ENCODE measurements around the gene RFX1.

DNA sequence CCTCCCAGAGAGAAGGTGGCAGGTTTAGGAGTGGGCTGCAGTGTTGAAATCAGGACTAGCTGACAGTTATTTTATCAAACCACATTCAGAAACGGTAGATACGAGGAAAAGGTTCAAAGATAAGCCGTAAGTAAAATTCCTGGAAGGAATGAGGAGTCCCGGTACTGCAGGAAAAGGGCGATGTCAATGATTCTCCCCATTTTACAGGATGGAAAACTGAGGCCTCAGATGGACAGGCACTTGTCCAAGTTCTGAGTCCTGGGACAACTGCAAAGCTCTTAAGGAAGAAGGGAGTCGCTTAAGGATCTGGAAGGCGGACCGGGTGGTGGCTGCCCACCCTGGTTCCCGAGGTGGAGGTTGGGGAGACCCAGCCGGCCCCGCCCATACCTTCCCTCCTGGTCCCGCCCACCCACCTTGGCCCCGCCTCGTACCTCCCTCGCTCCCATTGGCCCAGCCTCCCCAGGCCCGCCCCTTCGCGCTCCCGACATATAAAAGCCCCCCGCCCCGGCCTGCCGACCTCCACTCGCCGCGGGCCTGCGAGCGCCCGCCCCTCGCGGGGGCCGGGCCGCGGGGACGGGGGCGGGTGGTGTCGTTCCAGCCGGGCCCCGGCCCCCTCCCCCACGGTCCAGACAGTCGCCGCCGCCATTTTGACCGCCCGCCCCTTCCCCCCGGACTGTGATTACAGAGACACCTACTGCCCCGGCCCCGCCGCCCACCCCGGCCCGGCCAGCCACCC, 603 bp downstream of the RFX1 start:
- TF ChIP-seq, protein P1, sequence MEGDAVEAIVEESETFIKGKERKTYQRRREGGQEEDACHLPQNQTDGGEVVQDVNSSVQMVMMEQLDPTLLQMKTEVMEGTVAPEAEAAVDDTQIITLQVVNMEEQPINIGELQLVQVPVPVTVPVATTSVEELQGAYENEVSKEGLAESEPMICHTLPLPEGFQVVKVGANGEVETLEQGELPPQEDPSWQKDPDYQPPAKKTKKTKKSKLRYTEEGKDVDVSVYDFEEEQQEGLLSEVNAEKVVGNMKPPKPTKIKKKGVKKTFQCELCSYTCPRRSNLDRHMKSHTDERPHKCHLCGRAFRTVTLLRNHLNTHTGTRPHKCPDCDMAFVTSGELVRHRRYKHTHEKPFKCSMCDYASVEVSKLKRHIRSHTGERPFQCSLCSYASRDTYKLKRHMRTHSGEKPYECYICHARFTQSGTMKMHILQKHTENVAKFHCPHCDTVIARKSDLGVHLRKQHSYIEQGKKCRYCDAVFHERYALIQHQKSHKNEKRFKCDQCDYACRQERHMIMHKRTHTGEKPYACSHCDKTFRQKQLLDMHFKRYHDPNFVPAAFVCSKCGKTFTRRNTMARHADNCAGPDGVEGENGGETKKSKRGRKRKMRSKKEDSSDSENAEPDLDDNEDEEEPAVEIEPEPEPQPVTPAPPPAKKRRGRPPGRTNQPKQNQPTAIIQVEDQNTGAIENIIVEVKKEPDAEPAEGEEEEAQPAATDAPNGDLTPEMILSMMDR (IDR thresholded peaks at IDR 0.05), result no peak
- TF ChIP-seq, protein P2, sequence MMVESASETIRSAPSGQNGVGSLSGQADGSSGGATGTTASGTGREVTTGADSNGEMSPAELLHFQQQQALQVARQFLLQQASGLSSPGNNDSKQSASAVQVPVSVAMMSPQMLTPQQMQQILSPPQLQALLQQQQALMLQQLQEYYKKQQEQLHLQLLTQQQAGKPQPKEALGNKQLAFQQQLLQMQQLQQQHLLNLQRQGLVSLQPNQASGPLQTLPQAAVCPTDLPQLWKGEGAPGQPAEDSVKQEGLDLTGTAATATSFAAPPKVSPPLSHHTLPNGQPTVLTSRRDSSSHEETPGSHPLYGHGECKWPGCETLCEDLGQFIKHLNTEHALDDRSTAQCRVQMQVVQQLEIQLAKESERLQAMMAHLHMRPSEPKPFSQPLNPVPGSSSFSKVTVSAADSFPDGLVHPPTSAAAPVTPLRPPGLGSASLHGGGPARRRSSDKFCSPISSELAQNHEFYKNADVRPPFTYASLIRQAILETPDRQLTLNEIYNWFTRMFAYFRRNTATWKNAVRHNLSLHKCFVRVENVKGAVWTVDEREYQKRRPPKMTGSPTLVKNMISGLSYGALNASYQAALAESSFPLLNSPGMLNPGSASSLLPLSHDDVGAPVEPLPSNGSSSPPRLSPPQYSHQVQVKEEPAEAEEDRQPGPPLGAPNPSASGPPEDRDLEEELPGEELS (CRISPR knock-in tag; IDR thresholded peaks at IDR 0.05), result no peak
- TF ChIP-seq, protein P3, sequence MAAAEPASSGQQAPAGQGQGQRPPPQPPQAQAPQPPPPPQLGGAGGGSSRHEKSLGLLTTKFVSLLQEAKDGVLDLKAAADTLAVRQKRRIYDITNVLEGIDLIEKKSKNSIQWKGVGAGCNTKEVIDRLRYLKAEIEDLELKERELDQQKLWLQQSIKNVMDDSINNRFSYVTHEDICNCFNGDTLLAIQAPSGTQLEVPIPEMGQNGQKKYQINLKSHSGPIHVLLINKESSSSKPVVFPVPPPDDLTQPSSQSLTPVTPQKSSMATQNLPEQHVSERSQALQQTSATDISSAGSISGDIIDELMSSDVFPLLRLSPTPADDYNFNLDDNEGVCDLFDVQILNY (CRISPR knock-in tag; IDR thresholded peaks at IDR 0.05), result no peak
